Pancreas (tissue), 10 donors: ENCODE data around the gene POLDIP3. TPM values are rescaled to one million over a fixed set of nuclear protein-coding genes. Genes with fewer than 3 reads are reported as not detected.
A peak's percentile ranks its signal among the peaks of the same experiment; 100 is the strongest.

Source experiments
- ATAC-seq, 4 donors: fragments of 200-7000 bp; cut with Tn5 transposase; one replicate each; pipeline versions ENCODE4 v1.8.0 to v1.9.1; 2020; ENCODE audit warnings: mild to moderate bottlenecking in 4 of 4, moderate library complexity in 4 of 4
- DNase-seq, 6 donors: peaks; one replicate each; pipeline ENCODE4 v3.0.0-alpha.2; 2020
- FAIRE-seq: peaks from 2 replicates; lab custom pipeline; 2012; peaks lifted over from hg19 to GRCh38; lab: Jason Lieb, UNC
- H3K27ac ChIP-seq, 4 donors: fragments of 200-600 bp; sonication (generic); 1 replicate in 3 of 4; 2 replicates in 1 of 4; pipeline versions ENCODE4 v1.5.0 to v1.8.0; 2020
- H3K27me3 ChIP-seq, 4 donors: fragments of 200-600 bp; one replicate each; pipeline ENCODE4 v1.8.0; 2021
- H3K36me3 ChIP-seq, 3 donors: fragments of 200-600 bp; sonication (generic) in 1 of 3; one replicate each; pipeline versions ENCODE4 v1.5.0 to v1.8.0; 2020 to 2021
- H3K4me1 ChIP-seq, 3 donors: fragments of 200-600 bp; one replicate each; pipeline ENCODE4 v1.8.0; 2021
- H3K4me3 ChIP-seq, 4 donors: fragments of 200-600 bp; sonication (generic) in 2 of 4; one replicate each; pipeline versions ENCODE4 v1.5.0 to v1.8.0; 2020 to 2021
- H3K9me3 ChIP-seq, 4 donors: fragments of 200-600 bp; one replicate each; pipeline ENCODE4 v1.8.0; 2021
- CTCF ChIP-seq, 4 donors: fragments of 200-600 bp; sonication (generic) in 3 of 4; IDR thresholded peaks; one replicate each; pipeline versions ENCODE4 v1.5.0 to v1.8.0; 2021; ENCODE audit warnings: antibody characterized with exemption in 4 of 4
- WGBS, 2 donors: extraction: QIAGEN DNeasy Blood & Tissue Kit; methylation state at CpG; one replicate each; pipeline ENCODE4 v1.1.7; 2013; 5-methylcytosine and 5-hydroxymethylcytosine counted together
- intact Hi-C, 3 donors: fragments of 100-400 bp; cut with DNase I; formaldehyde crosslinking; loops; one replicate each; pipeline versions ENCODE4 v1.11.1 to v1.14.2; 2022
- polyA plus RNA-seq, 2 donors: library from polyadenylated mRNA; stranded (reverse); fragments of 200-250 nt; gene quantifications; one replicate each; pipeline ENCODE4 v1.2.3, GENCODE V29; 2013
- total RNA-seq, 6 donors: library from RNA; stranded (reverse); fragmentation: NEBNext Ultra II Directional in 4 of 6; extraction: Animal tissue kit (Norgen Biotek cat#: 25700) in 4 of 6; gene quantifications; one replicate each; pipeline versions ENCODE4 v1.2.1 to v1.2.4, GENCODE V29; 2021 to 2023
- donor health status: healthy with polysubstance abuse.
- donor health status: DM: no; HTN: no; CAD: no; lungs with moderate emphysema.
- donor health status: DM: no; HTN: no; CAD: no.
- donor health status: control.
- donor health status: control.
- donor health status: Bipolar disorder and iron deficiency.
- donor health status: DM: yes; HTN: yes; CAD: no.
- donor health status: DM: no; HTN: no; CAD: no.
- donor health status: DM: no; HTN: no; CAD: no.
- donor health status: DM: yes; HTN: yes; CAD: no.

The POLDIP3 gene
- total and polyA plus RNA-seq, 8 donors: 14.6 to 35.2 (median 28.2) TPM

- no peaks in the 10 kb centered on the region for H3K9me3 ChIP-seq
- intact Hi-C loops: no loop called here
- H3K27ac ChIP-seq: no peak overlapping the region
- TF ChIP-seq CTCF (IDR thresholded peaks at IDR 0.05): no peak
- H3K4me1 ChIP-seq: peaks cover 0 to 6% (median 0%) of the 10 kb centered on the region in 3 donors
- WGBS, 2 donors: 35 to 38% methylated on average over 8 of the region's 8 CpGs
- no peaks in the 10 kb centered on the region for H3K36me3 ChIP-seq
- no peak overlapping the region for H3K4me3 ChIP-seq
- FAIRE-seq (no peak), ATAC-seq (peak in 3 of 4 donors; percentile 14 to 57 (median 37)), DNase-seq (no peak)
- no peaks in the 10 kb centered on the region for H3K27me3 ChIP-seq
Measured at GRCh38 chr22:42562279-42562678, 52.4 kb downstream of the POLDIP3 start.

GRCh38 chr22:42561856-42562255, 52.8 kb downstream of the POLDIP3 start:
- peaks cover 0 to 6% (median 0%) of the 10 kb centered on the region in 3 donors for H3K4me1 ChIP-seq
- no peaks in the 10 kb centered on the region for H3K36me3 ChIP-seq
- intact Hi-C loops: no loop called here
- WGBS, 2 donors: 65 to 67% methylated on average over 5 of the region's 5 CpGs
- TF ChIP-seq CTCF (IDR thresholded peaks at IDR 0.05): no peak
- no peak overlapping the region for H3K27ac ChIP-seq
- no peaks in the 10 kb centered on the region for H3K9me3 ChIP-seq
- ATAC-seq (no peak), FAIRE-seq (no peak), DNase-seq (no peak)
- H3K27me3 ChIP-seq: no peaks in the 10 kb centered on the region
- no peak overlapping the region for H3K4me3 ChIP-seq

GRCh38 chr22:42560781-42561180, 53.9 kb downstream of the POLDIP3 start:
- intact Hi-C loops: no loop called here
- whole genome bisulfite sequencing, 2 donors: 77 to 79% methylated on average over 7 of the region's 7 CpGs

GRCh38 chr22:42560381-42560780, 54.3 kb downstream of the POLDIP3 start:
- H3K9me3 ChIP-seq: no peaks in the 10 kb centered on the region
- DNase-seq: no peak
- H3K4me3 ChIP-seq: no peak overlapping the region
- H3K27me3 ChIP-seq: no peaks in the 10 kb centered on the region
- peaks cover 0 to 6% (median 0%) of the 10 kb centered on the region in 3 donors for H3K4me1 ChIP-seq
- H3K36me3 ChIP-seq: no peaks in the 10 kb centered on the region
- 80 to 89% methylated on average over 8 of the region's 8 CpGs for WGBS, 2 donors
- FAIRE-seq: no peak
- no peak for TF ChIP-seq CTCF (IDR thresholded peaks at IDR 0.05)
- no peak for ATAC-seq
- no peak overlapping the region for H3K27ac ChIP-seq
- intact Hi-C loops: no loop called here

More at GRCh38 chr22:42560781-42561180, 53.9 kb downstream of the POLDIP3 start:
- H3K27ac ChIP-seq: no peak overlapping the region
- FAIRE-seq (no peak), DNase-seq (no peak), ATAC-seq (peak in 3 of 4 donors; percentile 26 to 38 (median 28))
- peak in 2 of 4 donors; percentile 16 to 26 for TF ChIP-seq CTCF (IDR thresholded peaks at IDR 0.05)
- no peaks in the 10 kb centered on the region for H3K27me3 ChIP-seq
- no peak overlapping the region for H3K4me3 ChIP-seq
- peaks cover 0 to 6% (median 0%) of the 10 kb centered on the region in 3 donors for H3K4me1 ChIP-seq
- H3K9me3 ChIP-seq: no peaks in the 10 kb centered on the region
- H3K36me3 ChIP-seq: no peaks in the 10 kb centered on the region
